SU-DHL-6 (cell line): Measurements from ENCODE around the gene CORO1C.
"Not testable (repeated sequence)": the region's sequence is repeated elsewhere in the genome, so short reads cannot be mapped to it uniquely, and the experiment has no call there.

Experiments
- CTCF ChIP-seq: fragments of 200-600 bp; sonication (generic); IDR thresholded peaks from one replicate; pipeline ENCODE4 v1.5.1; 2017; ENCODE audit warnings: antibody characterized with exemption, mild to moderate bottlenecking, low read length, moderate library complexity; ENCODE audit not compliant: insufficient read depth, poor library complexity, severe bottlenecking
- EZH2phosphoT487 ChIP-seq: fragments of 200-600 bp; sonication (generic), shearing (Covaris generic); conservative IDR thresholded peaks from 2 replicates; pipeline ENCODE4 v1.6.1; 2018; ENCODE audit warnings: mild to moderate bottlenecking, antibody characterized with exemption, low read length, moderate library complexity, mixed read lengths

GRCh38 chr12:108771835-108772234 is 40.5 kb upstream of the CORO1C start:
- TF ChIP-seq CTCF, EZH2phosphoT487: not testable (repeated sequence)
